WERI-Rb-1 (cell line): ENCODE results near the gene USB1.

Experiments
- DNase-seq: peaks from one replicate; pipeline ENCODE4 v3.0.0-alpha.2; 2020
- H3K27ac ChIP-seq: fragments of 250-450 bp; sonication (Bioruptor Pico); 2 replicates; pipeline ENCODE4 v1.5.1; 2020; ENCODE audit warnings: mild to moderate bottlenecking, moderate library complexity
- H3K27me3 ChIP-seq: fragments of 250-450 bp; sonication (Bioruptor Pico); 2 replicates; pipeline ENCODE4 v1.5.1; 2021; ENCODE audit warnings: mild to moderate bottlenecking, low read depth, moderate library complexity; ENCODE audit not compliant: insufficient read depth, severe bottlenecking
- H3K36me3 ChIP-seq: fragments of 250-450 bp; sonication (Bioruptor Pico); 2 replicates; pipeline ENCODE4 v1.5.1; 2020; ENCODE audit warnings: mild to moderate bottlenecking, moderate library complexity
- H3K4me3 ChIP-seq: 2 replicates; pipeline ENCODE4 v1.5.1; 2011; ENCODE audit warnings: low read depth, mild to moderate bottlenecking, control low read depth, low read length
- H3K9me3 ChIP-seq: fragments of 250-450 bp; sonication (Bioruptor Pico); 2 replicates; pipeline ENCODE4 v1.5.1; 2021; ENCODE audit warnings: mild to moderate bottlenecking, moderate library complexity; ENCODE audit not compliant: severe bottlenecking
- TF ChIP-seq, protein P1 (sequence below): IDR thresholded peaks from 2 replicates; pipeline ENCODE4 v1.5.1; 2011; ENCODE audit warnings: low read depth, mild to moderate bottlenecking, control low read depth, inconsistent platforms, low read length

Gene USB1

DNA sequence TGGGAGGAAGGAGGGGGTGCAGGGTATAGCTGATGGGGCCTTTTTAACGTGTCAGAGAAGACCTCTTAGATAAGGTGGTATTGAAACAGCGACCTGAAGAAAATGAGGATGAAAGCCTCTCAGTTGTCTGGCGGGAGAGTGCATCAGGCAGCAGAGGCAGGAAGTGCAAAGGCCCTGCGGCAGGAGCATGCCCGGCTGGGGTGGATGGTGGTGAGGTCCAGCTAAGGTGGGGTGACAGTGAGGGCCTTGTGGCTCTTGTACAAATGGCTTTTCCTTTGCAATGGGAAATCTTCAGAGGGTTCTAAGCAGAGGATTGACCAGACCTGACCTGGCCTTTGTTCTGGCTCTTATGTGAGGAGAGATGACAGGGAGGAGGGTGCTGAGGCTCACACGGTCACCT, 35.7 kb downstream of the USB1 start:
- no peak for DNase-seq
- Histone ChIP-seq H3K9me3 (no peaks in the 10 kb centered on the region), H3K4me3 (no peak overlapping the region), H3K27ac (no peak overlapping the region), H3K36me3 (no peaks in the 10 kb centered on the region), H3K27me3 (no peaks in the 10 kb centered on the region)
- TF ChIP-seq, protein P1, sequence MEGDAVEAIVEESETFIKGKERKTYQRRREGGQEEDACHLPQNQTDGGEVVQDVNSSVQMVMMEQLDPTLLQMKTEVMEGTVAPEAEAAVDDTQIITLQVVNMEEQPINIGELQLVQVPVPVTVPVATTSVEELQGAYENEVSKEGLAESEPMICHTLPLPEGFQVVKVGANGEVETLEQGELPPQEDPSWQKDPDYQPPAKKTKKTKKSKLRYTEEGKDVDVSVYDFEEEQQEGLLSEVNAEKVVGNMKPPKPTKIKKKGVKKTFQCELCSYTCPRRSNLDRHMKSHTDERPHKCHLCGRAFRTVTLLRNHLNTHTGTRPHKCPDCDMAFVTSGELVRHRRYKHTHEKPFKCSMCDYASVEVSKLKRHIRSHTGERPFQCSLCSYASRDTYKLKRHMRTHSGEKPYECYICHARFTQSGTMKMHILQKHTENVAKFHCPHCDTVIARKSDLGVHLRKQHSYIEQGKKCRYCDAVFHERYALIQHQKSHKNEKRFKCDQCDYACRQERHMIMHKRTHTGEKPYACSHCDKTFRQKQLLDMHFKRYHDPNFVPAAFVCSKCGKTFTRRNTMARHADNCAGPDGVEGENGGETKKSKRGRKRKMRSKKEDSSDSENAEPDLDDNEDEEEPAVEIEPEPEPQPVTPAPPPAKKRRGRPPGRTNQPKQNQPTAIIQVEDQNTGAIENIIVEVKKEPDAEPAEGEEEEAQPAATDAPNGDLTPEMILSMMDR, result no peak

DNA sequence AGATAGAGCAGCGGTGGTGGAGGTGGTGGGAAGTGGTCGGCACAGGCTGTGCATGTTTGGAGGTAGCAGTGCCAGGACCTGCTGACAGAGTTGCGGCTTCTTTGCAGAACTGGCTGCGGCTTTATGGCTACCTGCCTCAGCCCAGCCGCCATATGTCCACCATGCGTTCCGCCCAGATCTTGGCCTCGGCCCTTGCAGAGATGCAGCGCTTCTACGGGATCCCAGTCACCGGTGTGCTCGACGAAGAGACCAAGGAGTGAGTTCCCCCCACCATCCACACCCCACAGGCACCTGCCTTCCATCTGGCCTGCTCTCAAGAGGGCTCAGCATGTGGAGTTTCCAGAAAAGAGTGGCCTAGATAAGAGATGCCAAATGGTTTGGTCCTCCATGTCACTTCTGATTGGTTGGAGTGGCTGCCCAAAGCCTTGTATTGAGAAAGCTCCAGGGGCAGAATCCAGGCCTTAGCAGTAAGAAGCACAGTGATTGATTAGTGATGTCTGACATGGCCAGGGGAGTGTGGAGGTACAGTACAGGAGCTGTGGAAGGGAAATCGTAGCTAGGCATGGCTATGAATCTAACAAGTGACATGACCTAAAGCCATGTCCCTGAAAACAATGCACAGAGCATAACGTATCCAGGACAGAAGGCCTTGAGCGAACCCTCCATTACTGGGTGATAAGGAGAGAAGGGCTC, 36.3 kb downstream of the USB1 start:
- TF ChIP-seq, protein P1, result no peak
- DNase-seq, result no peak
- Histone ChIP-seq H3K4me3 (no peak overlapping the region), H3K27me3 (no peaks in the 10 kb centered on the region), H3K27ac (no peak overlapping the region), H3K9me3 (no peaks in the 10 kb centered on the region), H3K36me3 (no peaks in the 10 kb centered on the region)

DNA sequence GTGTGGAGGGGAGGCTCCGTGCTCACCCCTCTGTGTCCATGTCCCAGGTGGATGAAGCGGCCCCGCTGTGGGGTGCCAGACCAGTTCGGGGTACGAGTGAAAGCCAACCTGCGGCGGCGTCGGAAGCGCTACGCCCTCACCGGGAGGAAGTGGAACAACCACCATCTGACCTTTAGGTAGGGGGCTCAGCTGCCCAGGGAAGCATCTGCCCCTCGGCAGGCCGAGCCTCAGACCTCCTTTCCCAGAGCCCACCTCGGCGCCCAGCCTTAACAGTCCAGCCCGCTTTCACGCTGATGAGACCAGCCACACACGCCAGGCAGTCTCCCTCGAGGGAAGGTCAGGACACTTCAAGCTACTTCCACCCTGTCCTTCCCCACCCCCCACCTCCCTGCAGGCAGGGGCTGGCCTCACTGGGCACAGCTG, 37.0 kb downstream of the USB1 start:
- Histone ChIP-seq H3K4me3 (no peak overlapping the region), H3K27ac (no peak overlapping the region), H3K27me3 (no peaks in the 10 kb centered on the region), H3K36me3 (no peaks in the 10 kb centered on the region; the same call in 1 of the 2 replicates), H3K9me3 (no peaks in the 10 kb centered on the region)
- no peak for DNase-seq
- TF ChIP-seq, protein P1, result no peak

DNA sequence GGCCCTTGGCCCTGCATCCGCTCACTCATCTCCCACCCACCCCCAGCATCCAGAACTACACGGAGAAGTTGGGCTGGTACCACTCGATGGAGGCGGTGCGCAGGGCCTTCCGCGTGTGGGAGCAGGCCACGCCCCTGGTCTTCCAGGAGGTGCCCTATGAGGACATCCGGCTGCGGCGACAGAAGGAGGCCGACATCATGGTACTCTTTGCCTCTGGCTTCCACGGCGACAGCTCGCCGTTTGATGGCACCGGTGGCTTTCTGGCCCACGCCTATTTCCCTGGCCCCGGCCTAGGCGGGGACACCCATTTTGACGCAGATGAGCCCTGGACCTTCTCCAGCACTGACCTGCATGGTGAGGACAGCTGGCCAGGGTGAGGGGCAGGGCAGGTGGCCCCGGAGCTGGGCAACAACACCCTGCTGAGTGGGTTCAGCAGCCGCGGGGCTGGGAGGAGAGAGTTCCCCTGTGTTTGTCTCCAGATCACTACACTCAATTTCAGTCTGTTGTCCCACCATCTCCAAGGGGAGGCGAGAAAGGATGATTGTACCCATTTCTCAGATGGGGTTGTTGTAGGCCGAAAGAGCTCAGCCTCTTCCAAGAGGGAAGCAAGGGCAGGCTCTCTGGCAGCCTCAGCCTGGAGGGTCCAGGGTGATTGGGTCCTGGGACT, 38.8 kb downstream of the USB1 start:
- TF ChIP-seq, protein P1, result no peak
- no peaks in the 10 kb centered on the region for H3K9me3 ChIP-seq
- DNase-seq, result no peak
- H3K4me3 ChIP-seq, result no peak overlapping the region
- H3K27me3 ChIP-seq, result no peaks in the 10 kb centered on the region
- no peaks in the 10 kb centered on the region; the same call in 1 of the 2 replicates for H3K36me3 ChIP-seq
- H3K27ac ChIP-seq, result no peak overlapping the region

DNA sequence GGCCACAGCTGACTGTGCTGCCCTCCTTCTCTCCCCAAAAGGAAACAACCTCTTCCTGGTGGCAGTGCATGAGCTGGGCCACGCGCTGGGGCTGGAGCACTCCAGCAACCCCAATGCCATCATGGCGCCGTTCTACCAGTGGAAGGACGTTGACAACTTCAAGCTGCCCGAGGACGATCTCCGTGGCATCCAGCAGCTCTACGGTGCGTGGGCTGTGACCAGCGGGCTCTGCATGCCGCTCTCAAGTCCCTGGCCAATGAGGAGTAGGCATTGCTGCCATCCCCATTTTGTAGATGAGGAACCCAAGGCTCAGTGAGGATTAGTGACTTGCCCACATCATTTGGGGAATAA, 39.3 kb downstream of the USB1 start:
- TF ChIP-seq, protein P1, result no peak
- Histone ChIP-seq H3K27ac (no peak overlapping the region), H3K4me3 (no peak overlapping the region), H3K27me3 (no peaks in the 10 kb centered on the region), H3K36me3 (no peaks in the 10 kb centered on the region; the same call in 1 of the 2 replicates), H3K9me3 (no peaks in the 10 kb centered on the region)
- DNase-seq, result no peak
